DND-41 (cell line): Measurements from ENCODE around the gene CCDC14.

Source experiments
- ATAC-seq: fragments of 200-7000 bp; cut with Tn5 transposase; 3 replicates; pipeline ENCODE4 v1.9.1; 2021; ENCODE audit warnings: low read depth; ENCODE audit not compliant: insufficient read depth
- DNase-seq: peaks from one replicate; pipeline ENCODE4 v3.0.0-alpha.2; 2020
- H2AFZ ChIP-seq: 2 replicates; pipeline ENCODE4 v1.6.0; 2012; ENCODE audit warnings: low read depth, low read length
- H3K27ac ChIP-seq: 2 replicates; pipeline ENCODE4 v1.5.1; 2012; ENCODE audit warnings: low read length, inconsistent platforms
- H3K27me3 ChIP-seq: fragments of 200-600 bp; sonication (generic); 2 replicates; pipeline ENCODE4 v1.6.0; 2012; ENCODE audit warnings: low read length, mild to moderate bottlenecking, inconsistent platforms; ENCODE audit not compliant: insufficient read depth, poor library complexity
- H3K36me3 ChIP-seq: 2 replicates; pipeline ENCODE4 v1.5.1; 2012; ENCODE audit warnings: low read length, inconsistent platforms; ENCODE audit not compliant: insufficient read depth
- H3K4me1 ChIP-seq: 2 replicates; pipeline ENCODE4 v1.5.1; 2012; ENCODE audit warnings: mild to moderate bottlenecking, low read length; ENCODE audit not compliant: insufficient read depth
- H3K4me2 ChIP-seq: 2 replicates; pipeline ENCODE4 v1.6.0; 2012; ENCODE audit warnings: mild to moderate bottlenecking, moderate library complexity, low read length, inconsistent platforms; ENCODE audit not compliant: insufficient read depth
- H3K4me3 ChIP-seq, 2 experiments: fragments of 200-600 bp in 1 of 2; shearing (Covaris generic) in 1 of 2; 2 replicates each; pipeline ENCODE4 v1.5.1; 2012 to 2016; ENCODE audit warnings: inconsistent platforms in 2 of 2, low read length in 2 of 2, mild to moderate bottlenecking in 2 of 2, low read depth in 1 of 2, moderate library complexity in 1 of 2
- H3K79me2 ChIP-seq: 2 replicates; pipeline ENCODE4 v1.6.0; 2012; ENCODE audit warnings: low read length, inconsistent platforms; ENCODE audit not compliant: insufficient read depth
- H3K9ac ChIP-seq: 2 replicates; pipeline ENCODE4 v1.6.0; 2012; ENCODE audit warnings: low read depth, mild to moderate bottlenecking, inconsistent platforms, low read length, moderate library complexity
- H3K9me3 ChIP-seq: 2 replicates; pipeline ENCODE4 v1.5.1; 2012; ENCODE audit warnings: low read length, moderate library complexity, mild to moderate bottlenecking, inconsistent platforms; ENCODE audit not compliant: insufficient read depth, severe bottlenecking
- H4K20me1 ChIP-seq: 2 replicates; pipeline ENCODE4 v1.6.0; 2012; ENCODE audit warnings: low read length; ENCODE audit not compliant: insufficient read depth
- CTCF ChIP-seq: IDR thresholded peaks from 2 replicates; pipeline ENCODE4 v1.5.1; 2012; ENCODE audit warnings: borderline replicate concordance, low read length, moderate library complexity, mild to moderate bottlenecking; ENCODE audit not compliant: poor library complexity, severe bottlenecking; ENCODE audit errors: extremely low read depth
- EZH2 ChIP-seq: IDR thresholded peaks from 3 replicates; pipeline ENCODE4 v1.6.1; 2012; ENCODE audit warnings: borderline replicate concordance, low read depth, mild to moderate bottlenecking, moderate library complexity, low read length, inconsistent platforms; ENCODE audit not compliant: severe bottlenecking

CCDC14 gene

GRCh38 chr3:123934250-123934649 lies 26.8 kb downstream of the CCDC14 start:
- ATAC-seq (no peak), DNase-seq (no peak)
- Histone ChIP-seq H3K79me2 (no peaks in the 10 kb centered on the region), H3K9ac (no peak overlapping the region), H2AFZ (no peak overlapping the region), H3K4me1 (no peaks in the 10 kb centered on the region), H3K36me3 (peaks cover 68% of the 10 kb centered on the region), H3K9me3 (no peaks in the 10 kb centered on the region), H3K4me2 (no peak overlapping the region), H3K27ac (no peak overlapping the region), H4K20me1 (no peaks in the 10 kb centered on the region), H3K27me3 (no peaks in the 10 kb centered on the region), H3K4me3 (no peak overlapping the region)
- TF ChIP-seq EZH2: no peak
- TF ChIP-seq CTCF: no peak

- H3K27me3 ChIP-seq: no peaks in the 10 kb centered on the region
- ATAC-seq (no peak), DNase-seq (no peak)
- H4K20me1 ChIP-seq: no peaks in the 10 kb centered on the region
- H3K79me2 ChIP-seq: no peaks in the 10 kb centered on the region
- H3K9me3 ChIP-seq: no peaks in the 10 kb centered on the region
- H3K4me1 ChIP-seq: no peaks in the 10 kb centered on the region
- no peak overlapping the region for H2AFZ ChIP-seq
- peaks cover 78% of the 10 kb centered on the region for H3K36me3 ChIP-seq
- TF ChIP-seq CTCF: no peak
- TF ChIP-seq EZH2: no peak
- no peak overlapping the region for H3K27ac ChIP-seq
- no peak overlapping the region for H3K4me3 ChIP-seq
- H3K9ac ChIP-seq: no peak overlapping the region
- H3K4me2 ChIP-seq: no peak overlapping the region
Measured at GRCh38 chr3:123930445-123930844, 30.6 kb downstream of the CCDC14 start.

GRCh38 chr3:123929325-123929724 lies 31.7 kb downstream of the CCDC14 start:
- DNase-seq: no peak
- H3K27me3 ChIP-seq: no peaks in the 10 kb centered on the region
- peaks cover 81% of the 10 kb centered on the region for H3K36me3 ChIP-seq
- TF ChIP-seq EZH2 (no peak), CTCF (no peak)
- no peaks in the 10 kb centered on the region for H3K79me2 ChIP-seq
- no peak for ATAC-seq
- H3K9me3 ChIP-seq: no peaks in the 10 kb centered on the region
- no peaks in the 10 kb centered on the region for H4K20me1 ChIP-seq
- no peak overlapping the region for H3K4me3 ChIP-seq
- H3K9ac ChIP-seq: no peak overlapping the region
- H2AFZ ChIP-seq: no peak overlapping the region
- H3K4me2 ChIP-seq: no peak overlapping the region
- no peak overlapping the region for H3K27ac ChIP-seq
- no peaks in the 10 kb centered on the region for H3K4me1 ChIP-seq

- Histone ChIP-seq H3K9me3 (peaks cover 2% of the 10 kb centered on the region), H2AFZ (no peak overlapping the region), H3K4me2 (no peak overlapping the region), H3K9ac (no peak overlapping the region), H3K27ac (no peak overlapping the region), H3K4me3 (no peak overlapping the region), H3K27me3 (no peaks in the 10 kb centered on the region), H3K36me3 (peaks cover 81% of the 10 kb centered on the region), H4K20me1 (no peaks in the 10 kb centered on the region), H3K79me2 (no peaks in the 10 kb centered on the region), H3K4me1 (no peaks in the 10 kb centered on the region)
- DNase-seq (no peak), ATAC-seq (no peak)
- TF ChIP-seq EZH2 (no peak), CTCF (no peak)
Measured at GRCh38 chr3:123926396-123926795, 34.6 kb downstream of the CCDC14 start.
